ENCODE data around the gene CA5A.

CA5A gene

DNA sequence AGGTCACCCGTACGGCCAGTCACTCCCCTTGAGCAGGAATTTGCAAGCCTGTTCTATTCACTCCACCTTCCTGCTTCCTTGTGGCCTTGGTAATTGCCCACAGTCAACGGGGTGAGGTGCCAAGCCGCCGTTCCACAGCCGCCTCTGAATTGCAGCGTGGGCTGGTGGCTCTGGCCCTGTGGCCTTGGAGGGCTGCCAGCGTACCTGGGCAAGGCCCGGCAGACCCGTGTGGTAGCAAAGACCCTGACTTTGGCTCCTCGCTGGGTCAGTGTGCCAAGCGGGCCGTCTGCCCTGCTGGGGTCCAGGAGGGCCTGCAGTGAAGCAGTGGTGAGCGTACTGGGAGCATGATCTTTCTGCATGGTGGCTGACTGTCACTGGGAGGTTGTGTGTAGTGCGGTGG is 18.5 kb upstream of the CA5A start:
- Histone ChIP-seq H3K79me2 (ENCODE audit: insufficient read depth, low read depth) (peaks cover 65% of the 10 kb centered on the region; the same call in 1 of the 2 replicates), H3K4me1 (ENCODE audit: low read depth, poor library complexity, severe bottlenecking) (peaks cover 48% of the 10 kb centered on the region), H3K27ac (peak overlapping the region; percentile 80; the same call in 1 of the 2 replicates), H2AFZ (ENCODE audit: low read depth) (no peak overlapping the region), H3K4me2 (peak overlapping the region; percentile 72; the same call in 1 of the 2 replicates), H3K27me3 (ENCODE audit: insufficient read depth, low read depth) (no peaks in the 10 kb centered on the region), H4K20me1 (ENCODE audit: insufficient read depth) (no peaks in the 10 kb centered on the region), H3K4me3 (IDR thresholded peaks at IDR 0.05; ENCODE audit: insufficient read depth, low read depth, low read length) (no peak overlapping the region), H3K9ac (no peak overlapping the region; the same call in 1 of the 2 replicates), H3K36me3 (ENCODE audit: insufficient read depth) (no peaks in the 10 kb centered on the region)
- TF ChIP-seq, protein P1, sequence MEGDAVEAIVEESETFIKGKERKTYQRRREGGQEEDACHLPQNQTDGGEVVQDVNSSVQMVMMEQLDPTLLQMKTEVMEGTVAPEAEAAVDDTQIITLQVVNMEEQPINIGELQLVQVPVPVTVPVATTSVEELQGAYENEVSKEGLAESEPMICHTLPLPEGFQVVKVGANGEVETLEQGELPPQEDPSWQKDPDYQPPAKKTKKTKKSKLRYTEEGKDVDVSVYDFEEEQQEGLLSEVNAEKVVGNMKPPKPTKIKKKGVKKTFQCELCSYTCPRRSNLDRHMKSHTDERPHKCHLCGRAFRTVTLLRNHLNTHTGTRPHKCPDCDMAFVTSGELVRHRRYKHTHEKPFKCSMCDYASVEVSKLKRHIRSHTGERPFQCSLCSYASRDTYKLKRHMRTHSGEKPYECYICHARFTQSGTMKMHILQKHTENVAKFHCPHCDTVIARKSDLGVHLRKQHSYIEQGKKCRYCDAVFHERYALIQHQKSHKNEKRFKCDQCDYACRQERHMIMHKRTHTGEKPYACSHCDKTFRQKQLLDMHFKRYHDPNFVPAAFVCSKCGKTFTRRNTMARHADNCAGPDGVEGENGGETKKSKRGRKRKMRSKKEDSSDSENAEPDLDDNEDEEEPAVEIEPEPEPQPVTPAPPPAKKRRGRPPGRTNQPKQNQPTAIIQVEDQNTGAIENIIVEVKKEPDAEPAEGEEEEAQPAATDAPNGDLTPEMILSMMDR (conservative IDR thresholded peaks at IDR 0.05; ENCODE audit: low read depth, low read length): no peak

- H3K79me2 ChIP-seq (ENCODE audit: insufficient read depth, low read depth): peaks cover 63% of the 10 kb centered on the region; the same call in 1 of the 2 replicates
- no peak overlapping the region for H2AFZ ChIP-seq (ENCODE audit: low read depth)
- H3K36me3 ChIP-seq (ENCODE audit: insufficient read depth): no peaks in the 10 kb centered on the region
- no peaks in the 10 kb centered on the region for H3K27me3 ChIP-seq (ENCODE audit: insufficient read depth, low read depth)
- H3K27ac ChIP-seq: no peak overlapping the region
- H3K9ac ChIP-seq: no peak overlapping the region
- no peak overlapping the region for H3K4me3 ChIP-seq (IDR thresholded peaks at IDR 0.05; ENCODE audit: insufficient read depth, low read depth, low read length)
- H4K20me1 ChIP-seq (ENCODE audit: insufficient read depth): no peaks in the 10 kb centered on the region
- no peak overlapping the region for H3K4me2 ChIP-seq
- TF ChIP-seq, protein P1 (conservative IDR thresholded peaks at IDR 0.05; ENCODE audit: low read depth, low read length): no peak
- peaks cover 48% of the 10 kb centered on the region for H3K4me1 ChIP-seq (ENCODE audit: low read depth, poor library complexity, severe bottlenecking)
Observed at GRCh38 chr16:87954361-87954760, 18.0 kb upstream of the CA5A start.

DNA sequence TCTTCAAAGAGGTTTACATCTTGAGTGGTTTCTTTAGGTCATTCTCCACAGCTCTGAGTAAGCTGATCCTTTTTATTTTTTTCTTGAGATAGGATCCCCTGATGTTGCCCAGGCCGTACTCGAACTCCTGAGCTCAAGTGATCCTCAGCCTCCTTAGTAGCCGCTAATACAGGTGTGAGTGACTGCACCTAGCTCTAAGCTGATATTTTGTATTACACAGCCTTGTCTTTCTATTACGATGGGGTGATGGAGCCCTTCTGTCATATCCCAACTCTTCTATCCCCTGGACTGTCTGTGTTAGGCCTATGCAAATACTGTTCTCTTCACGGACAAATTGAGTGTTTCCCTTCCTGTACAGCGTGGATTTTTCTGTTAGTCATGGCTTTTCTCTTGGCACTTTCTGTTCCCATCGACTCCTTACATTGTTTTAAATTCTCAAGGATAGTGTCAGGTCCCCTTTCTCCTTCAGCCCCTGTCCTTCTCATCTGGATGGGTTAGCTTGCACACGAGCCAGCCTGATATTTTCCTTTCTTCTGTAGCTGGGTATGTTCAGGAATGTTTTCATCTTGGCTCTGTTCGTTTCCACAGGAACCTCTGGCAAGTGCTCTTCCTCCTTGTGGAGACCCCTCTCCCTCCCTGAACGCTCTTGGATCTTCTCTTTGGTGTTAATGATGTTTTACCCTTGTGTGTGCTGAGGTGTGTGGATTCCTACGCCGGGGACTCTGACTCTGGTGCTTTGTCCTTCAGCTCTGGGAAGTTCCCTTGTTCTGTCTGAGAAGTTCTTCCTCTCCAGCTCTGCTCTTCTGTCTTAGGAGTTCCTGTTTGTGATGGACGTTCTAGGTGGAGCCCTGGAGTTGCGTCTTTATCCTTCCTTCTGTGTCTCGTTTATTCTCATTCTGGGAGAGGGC is 17.2 kb upstream of the CA5A start:
- Histone ChIP-seq H3K36me3 (ENCODE audit: insufficient read depth) (no peaks in the 10 kb centered on the region), H3K4me2 (no peak overlapping the region), H3K9ac (no peak overlapping the region), H3K4me3 (IDR thresholded peaks at IDR 0.05; ENCODE audit: insufficient read depth, low read depth, low read length) (no peak overlapping the region), H3K79me2 (ENCODE audit: insufficient read depth, low read depth) (peaks cover 56% of the 10 kb centered on the region; the same call in 1 of the 2 replicates), H3K27ac (no peak overlapping the region), H3K4me1 (ENCODE audit: low read depth, poor library complexity, severe bottlenecking) (peaks cover 48% of the 10 kb centered on the region), H3K27me3 (ENCODE audit: insufficient read depth, low read depth) (no peaks in the 10 kb centered on the region), H4K20me1 (ENCODE audit: insufficient read depth) (no peaks in the 10 kb centered on the region), H2AFZ (ENCODE audit: low read depth) (no peak overlapping the region)
- TF ChIP-seq, protein P1 (conservative IDR thresholded peaks at IDR 0.05; ENCODE audit: low read depth, low read length): no peak

DNA sequence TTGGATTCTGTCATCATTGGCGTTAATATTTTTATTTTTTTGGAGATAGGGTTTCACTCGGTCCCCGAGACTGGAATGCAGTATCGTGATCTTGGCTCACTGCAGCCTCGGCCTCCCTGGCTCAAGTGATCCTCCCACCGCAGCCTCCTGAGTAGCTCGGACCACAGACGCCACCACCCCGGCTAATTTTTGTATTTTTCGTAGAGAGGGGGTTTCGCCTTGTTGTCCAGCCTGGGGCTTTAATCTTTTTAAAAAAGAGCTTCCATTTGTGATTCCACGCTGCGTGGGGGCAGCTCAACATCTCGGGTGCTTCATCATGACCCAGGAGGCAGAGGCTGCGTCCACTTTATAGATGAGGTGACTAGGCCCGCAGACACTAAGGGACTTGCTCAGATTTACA is 16.4 kb upstream of the CA5A start:
- no peaks in the 10 kb centered on the region for H4K20me1 ChIP-seq (ENCODE audit: insufficient read depth)
- H3K36me3 ChIP-seq (ENCODE audit: insufficient read depth): no peaks in the 10 kb centered on the region
- TF ChIP-seq, protein P1 (conservative IDR thresholded peaks at IDR 0.05; ENCODE audit: low read depth, low read length): no peak
- no peak overlapping the region for H2AFZ ChIP-seq (ENCODE audit: low read depth)
- H3K4me3 ChIP-seq (IDR thresholded peaks at IDR 0.05; ENCODE audit: insufficient read depth, low read depth, low read length): no peak overlapping the region
- peaks cover 48% of the 10 kb centered on the region for H3K4me1 ChIP-seq (ENCODE audit: low read depth, poor library complexity, severe bottlenecking)
- no peak overlapping the region for H3K27ac ChIP-seq
- peaks cover 48% of the 10 kb centered on the region; the same call in 1 of the 2 replicates for H3K79me2 ChIP-seq (ENCODE audit: insufficient read depth, low read depth)
- H3K9ac ChIP-seq: no peak overlapping the region; the same call in 1 of the 2 replicates
- H3K4me2 ChIP-seq: peak overlapping the region; percentile 82; the same call in 1 of the 2 replicates
- no peaks in the 10 kb centered on the region for H3K27me3 ChIP-seq (ENCODE audit: insufficient read depth, low read depth)

Measured in KMS-11 (cell line).